HG02938 (cell line): Measurements from ENCODE around the gene CTR9.

Experiments used
- ATAC-seq: cut with Tn5 transposase; IDR thresholded peaks from one replicate; pipeline ENCODE4 v1.9.1; 2021; ENCODE audit warnings: mild to moderate bottlenecking, moderate library complexity; ENCODE audit not compliant: unreplicated experiment

Gene CTR9

DNA sequence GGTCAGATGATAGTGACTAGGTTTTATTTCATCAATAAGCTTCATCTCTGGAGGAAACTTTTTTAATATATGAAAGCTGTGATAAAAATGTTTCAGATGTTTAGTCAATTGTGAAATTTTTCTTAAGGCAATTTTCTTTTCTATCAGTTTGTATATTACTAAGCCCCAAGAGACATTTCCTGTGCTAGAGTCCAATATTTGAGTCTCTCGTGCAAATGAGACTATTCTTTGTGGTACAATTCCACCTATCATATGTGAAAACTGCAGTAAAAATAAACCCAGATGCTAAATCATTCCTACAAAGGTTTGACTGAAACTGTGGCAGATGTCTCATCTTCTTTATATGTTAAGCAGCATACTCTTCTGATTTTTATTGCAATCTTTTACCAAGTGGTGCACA lies 28.0 kb downstream of the CTR9 start:
- ATAC-seq = no peak

DNA sequence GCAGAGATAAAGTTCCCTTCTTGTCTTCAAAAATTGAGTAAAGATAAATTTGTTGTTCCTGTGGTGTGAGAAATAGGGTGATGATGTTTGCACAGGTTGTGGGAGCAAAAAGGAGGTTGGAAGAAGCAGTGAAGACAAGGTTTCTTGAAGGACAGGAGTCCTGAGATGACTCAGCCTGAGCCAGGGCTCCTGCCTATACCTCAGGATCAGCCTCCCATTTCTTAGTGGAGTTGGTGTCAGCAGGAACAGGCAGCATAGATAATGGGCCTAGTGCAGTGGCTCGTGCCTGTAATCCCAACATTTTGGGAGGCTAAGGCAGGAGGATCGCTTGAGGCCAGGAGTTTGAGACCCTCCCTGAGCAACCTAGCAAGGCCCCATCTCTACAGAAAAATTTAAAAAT lies 29.0 kb downstream of the CTR9 start:
- no peak for ATAC-seq

DNA sequence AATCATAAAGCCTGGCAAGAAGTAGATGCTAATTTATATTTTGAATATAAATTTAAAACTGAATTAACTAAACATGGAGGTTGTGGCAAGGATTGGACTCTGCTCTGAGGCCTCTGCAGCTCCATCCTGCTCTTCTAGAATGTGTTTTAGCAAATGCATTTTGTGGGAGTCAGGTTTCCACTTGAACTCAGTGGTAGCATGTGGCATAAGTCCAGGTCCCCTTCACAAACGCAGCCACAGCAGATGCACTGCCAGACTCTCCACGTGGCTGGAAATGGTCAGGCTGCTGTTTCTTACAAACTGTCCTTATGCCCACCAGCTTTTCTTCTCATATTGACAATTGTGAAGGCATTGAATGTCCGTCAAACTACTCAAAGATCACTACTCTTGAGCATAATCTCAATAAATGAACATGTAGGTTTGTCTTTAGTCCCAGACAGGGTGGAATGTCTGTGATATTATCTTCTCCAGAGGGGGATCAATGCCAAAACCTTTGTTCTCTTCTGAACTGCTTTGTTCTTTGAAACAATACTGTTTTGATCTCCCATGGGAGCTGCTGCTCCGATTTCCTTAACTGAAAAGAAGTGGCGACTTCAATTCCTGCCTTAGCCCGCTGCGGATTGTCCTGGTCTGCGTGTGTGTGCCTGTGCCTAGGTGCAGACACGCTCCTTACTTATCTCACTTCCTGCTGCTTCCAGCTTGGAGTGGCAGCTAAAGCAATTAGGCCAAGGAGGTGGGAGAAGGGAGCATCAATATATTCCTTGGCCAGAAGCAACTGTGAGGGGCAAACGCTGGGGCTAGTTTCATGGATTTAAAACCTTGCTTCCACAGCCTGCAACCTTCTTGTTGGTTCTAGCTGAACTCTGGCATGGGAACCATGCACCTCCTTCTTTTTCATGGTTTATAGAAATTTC lies 33.4 kb downstream of the CTR9 start:
- no peak for ATAC-seq

DNA sequence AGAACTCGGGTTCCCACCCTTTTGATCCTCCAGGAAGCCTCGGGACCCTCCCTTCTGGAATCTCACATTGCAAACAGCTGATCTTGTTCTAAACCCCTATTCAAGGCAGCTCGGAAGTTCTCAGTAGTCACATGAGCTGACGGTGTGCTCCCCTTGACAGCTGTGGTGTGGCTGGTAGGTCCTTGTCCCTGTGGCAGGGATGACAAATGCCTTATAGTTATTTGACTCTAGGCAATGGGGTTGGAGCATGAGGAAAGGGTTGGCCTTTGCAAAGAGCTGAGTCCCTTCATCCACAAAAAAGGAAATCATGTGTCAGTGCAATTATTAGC lies 34.1 kb downstream of the CTR9 start:
- ATAC-seq = no peak

DNA sequence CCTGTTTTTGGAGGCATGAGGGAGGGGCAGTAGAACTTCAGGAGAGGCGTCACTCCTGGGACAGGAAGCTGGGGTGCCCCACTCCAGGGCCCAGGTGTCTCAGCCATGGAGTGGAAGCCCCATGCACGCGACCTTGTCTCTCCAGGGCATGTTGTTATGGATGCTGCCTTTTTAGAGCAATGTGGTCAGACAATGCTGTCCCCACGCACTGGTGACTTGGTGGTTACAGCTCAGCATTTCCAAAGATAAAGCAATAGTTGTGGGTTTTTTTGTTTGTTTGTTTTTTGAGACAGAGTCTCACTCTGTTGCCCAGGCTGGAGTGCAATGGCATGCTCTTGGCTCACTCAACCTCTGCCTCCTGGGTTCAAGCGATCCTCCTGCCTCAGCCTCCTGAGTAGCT lies 35.4 kb downstream of the CTR9 start:
- no peak for ATAC-seq

DNA sequence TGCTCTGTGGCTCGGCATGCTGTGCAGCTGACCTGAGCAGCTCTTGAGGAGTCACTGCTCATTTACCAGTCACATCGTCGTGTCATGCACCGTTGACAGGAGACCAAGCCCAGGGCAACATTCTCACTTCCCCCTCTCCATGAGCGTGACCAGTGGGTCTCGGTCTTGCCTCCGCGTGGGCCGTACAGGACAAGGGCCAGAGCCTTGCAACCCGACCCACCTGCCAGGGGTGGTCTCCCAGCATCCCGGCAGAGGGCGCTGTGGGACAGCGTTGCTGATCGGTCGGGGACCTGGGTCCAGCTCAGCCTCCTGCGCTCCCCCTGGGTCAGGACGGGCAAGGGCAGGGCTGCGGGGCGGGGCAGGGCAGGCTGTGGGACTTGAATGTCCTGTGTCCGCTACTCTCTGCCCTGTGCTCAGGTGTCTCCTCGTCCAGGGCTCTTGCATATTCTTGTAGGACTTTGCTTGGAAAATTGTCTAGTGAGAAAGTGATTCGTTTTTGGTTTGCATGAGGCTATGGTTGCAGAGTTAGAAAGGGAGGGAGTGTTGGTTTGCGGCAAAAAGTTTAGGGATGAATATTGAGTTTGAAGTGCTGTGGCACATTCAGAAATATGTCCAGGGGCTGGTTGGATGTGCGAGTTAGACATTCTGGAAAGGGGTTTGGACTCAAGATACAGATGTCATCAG lies 41.5 kb downstream of the CTR9 start:
- ATAC-seq = peak; percentile 69

GRCh38 chr11:10793470-10794255 lies 42.6 kb downstream of the CTR9 start:
- ATAC-seq = no peak

GRCh38 chr11:10796191-10796590 lies 45.1 kb downstream of the CTR9 start:
- no peak for ATAC-seq

- ATAC-seq = no peak
Measured at GRCh38 chr11:10797001-10797400, 46.0 kb downstream of the CTR9 start.

DNA sequence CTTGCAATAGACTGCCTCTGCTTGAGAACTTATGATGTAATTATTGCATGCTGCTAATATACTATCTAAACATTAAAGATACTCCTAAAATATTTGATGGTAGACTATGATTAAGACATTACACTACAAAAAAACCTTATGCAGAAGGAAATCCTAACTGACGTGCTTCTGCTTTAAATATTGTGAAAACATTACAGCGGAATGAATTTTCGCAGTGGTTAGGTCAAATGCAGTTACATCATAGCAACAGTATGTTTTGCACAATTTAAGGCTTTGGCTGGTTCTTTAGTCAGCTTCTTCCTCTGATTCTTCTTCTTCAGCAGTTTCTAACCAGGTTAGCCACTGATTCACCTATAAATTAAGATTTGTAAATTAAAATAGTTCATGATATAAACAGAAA lies 46.5 kb downstream of the CTR9 start:
- no peak for ATAC-seq

GRCh38 chr11:10798330-10798928 lies 47.4 kb downstream of the CTR9 start:
- ATAC-seq = no peak

- ATAC-seq = no peak
Measured at GRCh38 chr11:10800292-10800691, 49.2 kb downstream of the CTR9 start.

DNA sequence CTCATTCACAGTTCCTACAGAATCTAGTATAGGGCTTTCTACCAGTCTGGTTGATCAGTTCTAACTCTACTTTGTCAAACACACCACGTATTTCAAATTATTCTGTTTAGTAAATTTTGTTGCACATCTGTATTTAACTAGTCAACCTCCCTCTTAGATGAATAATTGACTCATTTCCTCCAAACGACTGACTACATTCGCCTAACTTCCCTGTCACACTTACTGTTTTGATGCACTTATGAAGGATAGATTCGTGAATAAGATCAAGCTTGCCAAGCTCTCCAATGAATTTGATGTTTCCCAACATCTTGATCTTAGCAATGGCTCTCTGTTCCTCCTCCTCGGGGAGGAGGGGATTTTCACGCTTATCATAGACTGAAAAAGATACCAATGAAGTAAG lies 52.6 kb downstream of the CTR9 start:
- no peak for ATAC-seq

GRCh38 chr11:10805741-10806140 lies 54.7 kb downstream of the CTR9 start:
- ATAC-seq = no peak

GRCh38 chr11:10806206-10806605 lies 55.2 kb downstream of the CTR9 start:
- ATAC-seq = no peak

DNA sequence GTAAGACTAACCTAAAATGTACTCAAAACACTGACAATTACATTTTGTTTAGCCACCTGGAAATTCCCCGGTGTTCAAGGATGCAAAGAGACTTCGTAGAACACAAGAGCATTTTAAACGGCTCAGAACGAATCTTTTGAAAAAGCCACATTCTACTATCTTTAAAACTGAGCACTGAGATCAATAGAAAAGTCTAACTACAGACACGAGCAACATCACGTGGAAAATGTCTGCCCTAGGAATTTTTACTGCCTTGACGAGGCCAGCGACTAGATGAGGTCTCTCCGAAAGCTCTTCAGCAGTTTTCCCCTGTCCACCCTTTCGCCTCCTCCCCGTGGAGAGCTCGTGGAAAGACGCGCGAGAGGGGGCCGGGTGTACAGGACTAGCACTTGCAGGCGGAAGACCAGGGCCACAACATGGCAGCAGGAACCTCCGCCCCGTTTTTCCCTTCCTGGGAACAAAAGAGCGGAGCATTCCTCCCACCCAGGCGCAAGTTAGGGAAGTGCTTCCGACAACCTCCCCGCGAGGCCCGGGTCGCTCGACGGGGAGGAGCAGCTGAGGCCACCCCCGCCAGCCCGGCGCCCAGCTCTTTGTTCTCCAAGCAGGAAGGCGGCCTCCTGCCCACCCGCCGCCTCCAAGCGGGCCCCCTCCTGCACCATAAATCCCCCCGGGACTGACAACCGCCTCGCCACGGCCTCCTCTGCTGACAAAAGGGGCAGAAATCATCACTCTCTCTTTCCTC lies 56.6 kb downstream of the CTR9 start:
- peak; percentile 2 for ATAC-seq

- peak; percentile 0 for ATAC-seq
Measured at GRCh38 chr11:10808235-10808552, 57.1 kb downstream of the CTR9 start.

- peak; percentile 90 for ATAC-seq
Measured at GRCh38 chr11:10808553-10809372, 57.7 kb downstream of the CTR9 start, which contains the start of gene EIF4G2. Gene EIF4G2 (minus strand): TSS chr11:10808926.

GRCh38 chr11:10809373-10810160 lies 58.5 kb downstream of the CTR9 start:
- peak; percentile 7 for ATAC-seq
